Neural cell (in vitro differentiated cells): ENCODE measurements around the gene ST6GALNAC3. TPM values are rescaled to one million over a fixed set of nuclear protein-coding genes. Genes with fewer than 3 reads are reported as not detected.

Source experiments
- H2AFZ ChIP-seq: fragments of 200-600, 300-800 bp; sonication (generic), shearing (Covaris generic); 2 replicates; pipeline ENCODE4 v1.6.0; 2014; ENCODE audit warnings: low read depth, mild to moderate bottlenecking, antibody characterized with exemption, low read length, moderate library complexity
- H3F3A ChIP-seq: fragments of 200-600 bp; shearing (Covaris generic); 2 replicates; pipeline ENCODE4 v1.6.1; 2016; ENCODE audit warnings: mild to moderate bottlenecking, moderate library complexity, mixed read lengths, antibody characterized with exemption, low read length; ENCODE audit not compliant: insufficient read depth, poor library complexity, severe bottlenecking
- H3K27ac ChIP-seq: fragments of 200-600, 300-800 bp; sonication (generic), shearing (Covaris generic); 2 replicates; pipeline ENCODE4 v1.5.1; 2014; ENCODE audit warnings: mild to moderate bottlenecking, low read length, moderate library complexity
- H3K27me3 ChIP-seq: fragments of 300-800, 200-600 bp; sonication (generic), shearing (Covaris generic); 2 replicates; pipeline ENCODE4 v1.6.0; 2014; ENCODE audit warnings: mild to moderate bottlenecking, low read depth, low read length, moderate library complexity; ENCODE audit not compliant: insufficient read depth
- H3K36me3 ChIP-seq: fragments of 300-800, 200-600 bp; sonication (generic), shearing (Covaris generic); 2 replicates; pipeline ENCODE4 v1.5.1; 2014; ENCODE audit warnings: mild to moderate bottlenecking, antibody characterized with exemption, low read length, moderate library complexity; ENCODE audit not compliant: insufficient read depth
- H3K4me2 ChIP-seq: fragments of 300-800, 200-600 bp; sonication (generic), shearing (Covaris generic); 2 replicates; pipeline ENCODE4 v1.6.0; 2014; ENCODE audit warnings: mild to moderate bottlenecking, low read length
- H3K4me3 ChIP-seq: fragments of 300-800, 200-600 bp; sonication (generic), shearing (Covaris generic); 2 replicates; pipeline ENCODE4 v1.5.1; 2014; ENCODE audit warnings: mild to moderate bottlenecking, low read length, moderate library complexity
- H3K79me2 ChIP-seq: fragments of 200-600 bp; shearing (Covaris generic); replicated peaks from 2 replicates; pipeline ENCODE4 v1.6.0; 2014; ENCODE audit warnings: mild to moderate bottlenecking, low read length, moderate library complexity; ENCODE audit not compliant: insufficient read depth
- H3K9ac ChIP-seq: fragments of 300-800, 200-600 bp; sonication (generic), shearing (Covaris generic); 2 replicates; pipeline ENCODE4 v1.6.1; 2016; ENCODE audit warnings: mild to moderate bottlenecking, low read length, mixed read lengths
- H3K9me2 ChIP-seq: fragments of 200-600 bp; shearing (Covaris generic); 2 replicates; pipeline ENCODE4 v1.6.1; 2016; ENCODE audit warnings: mild to moderate bottlenecking, low read length, mixed read lengths; ENCODE audit not compliant: insufficient read depth
- H3K9me3 ChIP-seq: fragments of 200-600, 300-800 bp; sonication (generic), shearing (Covaris generic); 2 replicates; pipeline ENCODE4 v1.6.1; 2016; ENCODE audit warnings: mild to moderate bottlenecking, mixed run types, low read length, moderate library complexity, mixed read lengths
- H4K20me1 ChIP-seq: fragments of 200-600 bp; shearing (Covaris generic); 2 replicates; pipeline ENCODE4 v1.6.1; 2016; ENCODE audit warnings: mild to moderate bottlenecking, mixed run types; ENCODE audit not compliant: insufficient read depth
- EP300 ChIP-seq: fragments of 450-650 bp; conservative IDR thresholded peaks from 2 replicates; pipeline ENCODE4 v1.6.1; 2014; ENCODE audit warnings: antibody characterized with exemption, mild to moderate bottlenecking, moderate library complexity; ENCODE audit not compliant: poor library complexity, severe bottlenecking
- EZH2 ChIP-seq: fragments of 200-600, 300-800 bp; shearing (Covaris generic), sonication (generic); IDR thresholded peaks from 2 replicates; pipeline ENCODE4 v1.6.1; 2014; ENCODE audit warnings: antibody characterized with exemption, low read length, borderline replicate concordance, mild to moderate bottlenecking; ENCODE audit not compliant: insufficient read depth, poor library complexity, severe bottlenecking
- MXI1 ChIP-seq: fragments of 450-650 bp; conservative IDR thresholded peaks from 2 replicates; pipeline ENCODE4 v1.6.1; 2014; ENCODE audit warnings: antibody characterized with exemption, mild to moderate bottlenecking; ENCODE audit not compliant: poor library complexity, severe bottlenecking
- POLR2AphosphoS5 ChIP-seq: IDR thresholded peaks from 2 replicates; pipeline ENCODE4 v1.6.1; 2012
- RAD21 ChIP-seq: fragments of 450-650 bp; conservative IDR thresholded peaks from 2 replicates; pipeline ENCODE4 v1.6.1; 2014; ENCODE audit warnings: antibody characterized with exemption, mild to moderate bottlenecking, moderate library complexity
- SMC3 ChIP-seq: fragments of 450-650 bp; conservative IDR thresholded peaks from 2 replicates; pipeline ENCODE4 v1.6.1; 2014; ENCODE audit warnings: antibody characterized with exemption, mild to moderate bottlenecking, moderate library complexity; ENCODE audit not compliant: poor library complexity
- TAF1 ChIP-seq: IDR thresholded peaks from 2 replicates; pipeline ENCODE4 v1.6.1; 2012; ENCODE audit warnings: low read depth
- polyA plus RNA-seq: library from polyadenylated mRNA; depleted of rRNA; stranded (reverse); fragments of >200 nt; gene quantifications from 2 replicates; pipeline ENCODE4 v1.2.3, GENCODE V29; 2014
- TF ChIP-seq, protein P1 (sequence below): IDR thresholded peaks from 2 replicates; pipeline ENCODE4 v1.6.1; 2012; ENCODE audit warnings: borderline replicate concordance
- TF ChIP-seq, protein P2 (sequence below): fragments of 450-650 bp; IDR thresholded peaks from 2 replicates; pipeline ENCODE4 v1.5.1; 2014; ENCODE audit warnings: antibody characterized with exemption, mild to moderate bottlenecking, moderate library complexity; ENCODE audit not compliant: poor library complexity, severe bottlenecking

Gene ST6GALNAC3
- polyA plus RNA-seq, 1 donor from 2014 or later, result 3.6 TPM

DNA sequence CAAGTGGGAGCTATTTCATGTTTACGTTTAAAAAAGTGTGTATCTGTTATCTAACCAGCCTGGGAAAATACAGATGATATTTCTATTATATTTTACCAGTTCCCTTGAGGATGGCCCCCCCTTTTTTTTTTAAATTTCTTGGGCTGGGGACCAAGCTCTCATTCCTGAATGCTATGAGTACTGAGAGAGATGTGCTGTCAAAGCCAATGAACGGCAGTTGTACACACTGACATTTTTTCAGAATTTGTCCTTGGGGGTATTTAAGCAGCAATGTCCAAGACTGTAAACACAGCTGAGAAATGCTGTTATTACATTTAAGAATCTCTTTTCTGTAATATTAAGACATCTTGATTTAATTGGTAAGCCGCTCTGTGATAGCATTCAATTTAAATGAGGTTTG, 177.9 kb downstream of the ST6GALNAC3 start:
- Histone ChIP-seq H3K27ac (no peak overlapping the region), H3K4me2 (no peak overlapping the region), H4K20me1 (no peaks in the 10 kb centered on the region), H3K79me2 (no peaks in the 10 kb centered on the region), H3K9me2 (no peaks in the 10 kb centered on the region), H3K9ac (no peak overlapping the region), H3K36me3 (no peaks in the 10 kb centered on the region), H3K9me3 (no peaks in the 10 kb centered on the region), H3K4me3 (no peak overlapping the region), H3F3A (peaks cover 3% of the 10 kb centered on the region), H2AFZ (no peak overlapping the region), H3K27me3 (no peaks in the 10 kb centered on the region)
- TF ChIP-seq, protein P1, sequence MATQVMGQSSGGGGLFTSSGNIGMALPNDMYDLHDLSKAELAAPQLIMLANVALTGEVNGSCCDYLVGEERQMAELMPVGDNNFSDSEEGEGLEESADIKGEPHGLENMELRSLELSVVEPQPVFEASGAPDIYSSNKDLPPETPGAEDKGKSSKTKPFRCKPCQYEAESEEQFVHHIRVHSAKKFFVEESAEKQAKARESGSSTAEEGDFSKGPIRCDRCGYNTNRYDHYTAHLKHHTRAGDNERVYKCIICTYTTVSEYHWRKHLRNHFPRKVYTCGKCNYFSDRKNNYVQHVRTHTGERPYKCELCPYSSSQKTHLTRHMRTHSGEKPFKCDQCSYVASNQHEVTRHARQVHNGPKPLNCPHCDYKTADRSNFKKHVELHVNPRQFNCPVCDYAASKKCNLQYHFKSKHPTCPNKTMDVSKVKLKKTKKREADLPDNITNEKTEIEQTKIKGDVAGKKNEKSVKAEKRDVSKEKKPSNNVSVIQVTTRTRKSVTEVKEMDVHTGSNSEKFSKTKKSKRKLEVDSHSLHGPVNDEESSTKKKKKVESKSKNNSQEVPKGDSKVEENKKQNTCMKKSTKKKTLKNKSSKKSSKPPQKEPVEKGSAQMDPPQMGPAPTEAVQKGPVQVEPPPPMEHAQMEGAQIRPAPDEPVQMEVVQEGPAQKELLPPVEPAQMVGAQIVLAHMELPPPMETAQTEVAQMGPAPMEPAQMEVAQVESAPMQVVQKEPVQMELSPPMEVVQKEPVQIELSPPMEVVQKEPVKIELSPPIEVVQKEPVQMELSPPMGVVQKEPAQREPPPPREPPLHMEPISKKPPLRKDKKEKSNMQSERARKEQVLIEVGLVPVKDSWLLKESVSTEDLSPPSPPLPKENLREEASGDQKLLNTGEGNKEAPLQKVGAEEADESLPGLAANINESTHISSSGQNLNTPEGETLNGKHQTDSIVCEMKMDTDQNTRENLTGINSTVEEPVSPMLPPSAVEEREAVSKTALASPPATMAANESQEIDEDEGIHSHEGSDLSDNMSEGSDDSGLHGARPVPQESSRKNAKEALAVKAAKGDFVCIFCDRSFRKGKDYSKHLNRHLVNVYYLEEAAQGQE, result no peak
- TF ChIP-seq, protein P2, sequence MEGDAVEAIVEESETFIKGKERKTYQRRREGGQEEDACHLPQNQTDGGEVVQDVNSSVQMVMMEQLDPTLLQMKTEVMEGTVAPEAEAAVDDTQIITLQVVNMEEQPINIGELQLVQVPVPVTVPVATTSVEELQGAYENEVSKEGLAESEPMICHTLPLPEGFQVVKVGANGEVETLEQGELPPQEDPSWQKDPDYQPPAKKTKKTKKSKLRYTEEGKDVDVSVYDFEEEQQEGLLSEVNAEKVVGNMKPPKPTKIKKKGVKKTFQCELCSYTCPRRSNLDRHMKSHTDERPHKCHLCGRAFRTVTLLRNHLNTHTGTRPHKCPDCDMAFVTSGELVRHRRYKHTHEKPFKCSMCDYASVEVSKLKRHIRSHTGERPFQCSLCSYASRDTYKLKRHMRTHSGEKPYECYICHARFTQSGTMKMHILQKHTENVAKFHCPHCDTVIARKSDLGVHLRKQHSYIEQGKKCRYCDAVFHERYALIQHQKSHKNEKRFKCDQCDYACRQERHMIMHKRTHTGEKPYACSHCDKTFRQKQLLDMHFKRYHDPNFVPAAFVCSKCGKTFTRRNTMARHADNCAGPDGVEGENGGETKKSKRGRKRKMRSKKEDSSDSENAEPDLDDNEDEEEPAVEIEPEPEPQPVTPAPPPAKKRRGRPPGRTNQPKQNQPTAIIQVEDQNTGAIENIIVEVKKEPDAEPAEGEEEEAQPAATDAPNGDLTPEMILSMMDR, result no peak
- TF ChIP-seq TAF1 (no peak), EP300 (no peak), RAD21 (no peak), SMC3 (no peak), MXI1 (no peak), EZH2 (no peak), POLR2AphosphoS5 (no peak)

- H3F3A ChIP-seq, result peaks cover 3% of the 10 kb centered on the region
- TF ChIP-seq EZH2 (no peak), MXI1 (no peak), TAF1 (no peak), RAD21 (no peak), POLR2AphosphoS5 (no peak), SMC3 (no peak), EP300 (no peak)
- TF ChIP-seq, protein P2, result no peak
- TF ChIP-seq, protein P1, result no peak
- H3K27me3 ChIP-seq, result no peaks in the 10 kb centered on the region
- no peak overlapping the region for H3K4me2 ChIP-seq
- H4K20me1 ChIP-seq, result no peaks in the 10 kb centered on the region
- H2AFZ ChIP-seq, result no peak overlapping the region
- H3K9me3 ChIP-seq, result no peaks in the 10 kb centered on the region
- H3K36me3 ChIP-seq, result no peaks in the 10 kb centered on the region
- no peak overlapping the region for H3K27ac ChIP-seq
- H3K4me3 ChIP-seq, result no peak overlapping the region
- H3K9me2 ChIP-seq, result no peaks in the 10 kb centered on the region
- no peaks in the 10 kb centered on the region for H3K79me2 ChIP-seq
- no peak overlapping the region for H3K9ac ChIP-seq
Observed at GRCh38 chr1:76254104-76255030, 179.8 kb downstream of the ST6GALNAC3 start.
